MM.1S (cell line): ENCODE measurements around the gene FSIP1.

Experiments
- DNase-seq: peaks from one replicate; pipeline ENCODE4 v3.0.0-alpha.2; 2015
- H2AFZ ChIP-seq: fragments of 300-600 bp; sonication (generic); 2 replicates; pipeline ENCODE4 v1.6.0; 2016; ENCODE audit warnings: antibody characterized with exemption, low read length
- H3F3A ChIP-seq: fragments of 300-600 bp; sonication (generic); 2 replicates; pipeline ENCODE4 v1.6.1; 2016; ENCODE audit warnings: mild to moderate bottlenecking, antibody characterized with exemption, low read length, moderate library complexity, mixed read lengths; ENCODE audit not compliant: insufficient read depth
- H3K27ac ChIP-seq: fragments of 300-600 bp; sonication (generic); 2 replicates; pipeline ENCODE4 v1.5.1; 2016; ENCODE audit warnings: mild to moderate bottlenecking, low read length
- H3K27me3 ChIP-seq: fragments of 300-600 bp; sonication (generic); replicated peaks from 2 replicates; pipeline ENCODE4 v1.6.0; 2016; ENCODE audit warnings: low read length; ENCODE audit not compliant: insufficient read depth
- H3K36me3 ChIP-seq: fragments of 300-600 bp; sonication (generic); replicated peaks from 2 replicates; pipeline ENCODE4 v1.6.1; 2016; ENCODE audit warnings: mild to moderate bottlenecking, low read length, mixed read lengths; ENCODE audit not compliant: insufficient read depth
- H3K4me1 ChIP-seq: fragments of 300-600 bp; sonication (generic); 2 replicates; pipeline ENCODE4 v1.6.1; 2016; ENCODE audit warnings: low read length, mixed read lengths
- H3K4me2 ChIP-seq: fragments of 300-600 bp; sonication (generic); 2 replicates; pipeline ENCODE4 v1.6.0; 2016; ENCODE audit warnings: low read depth, low read length
- H3K4me3 ChIP-seq: fragments of 300-600 bp; sonication (generic); 2 replicates; pipeline ENCODE4 v1.5.1; 2016; ENCODE audit warnings: low read length, mixed read lengths
- H3K79me2 ChIP-seq: fragments of 300-600 bp; sonication (generic); 2 replicates; pipeline ENCODE4 v1.6.1; 2016; ENCODE audit warnings: mixed run types, low read length, mixed read lengths
- H3K9ac ChIP-seq: fragments of 300-600 bp; sonication (generic); 2 replicates; pipeline ENCODE4 v1.6.1; 2016; ENCODE audit warnings: low read length, mixed read lengths
- H3K9me2 ChIP-seq: fragments of 300-600 bp; sonication (generic); replicated peaks from 2 replicates; pipeline ENCODE4 v1.6.1; 2016; ENCODE audit warnings: mild to moderate bottlenecking, low read length, mixed read lengths; ENCODE audit not compliant: insufficient read depth
- H3K9me3 ChIP-seq: fragments of 300-600 bp; sonication (generic); replicated peaks from 2 replicates; pipeline ENCODE4 v1.6.1; 2016; ENCODE audit warnings: mild to moderate bottlenecking, low read length, mixed read lengths; ENCODE audit not compliant: insufficient read depth
- H4K20me1 ChIP-seq: fragments of 300-600 bp; sonication (generic); 2 replicates; pipeline ENCODE4 v1.6.1; 2016; ENCODE audit warnings: mild to moderate bottlenecking, low read length, moderate library complexity, mixed read lengths; ENCODE audit not compliant: insufficient read depth
- EZH2 ChIP-seq: fragments of 300-600 bp; sonication (generic); optimal IDR thresholded peaks from 2 replicates; pipeline ENCODE3; 2017; ENCODE audit warnings: low read depth, mild to moderate bottlenecking, antibody characterized with exemption, low read length, mixed read lengths
- EZH2phosphoT487 ChIP-seq: fragments of 300-600 bp; sonication (generic); IDR thresholded peaks from 2 replicates; pipeline ENCODE4 v1.6.1; 2018; ENCODE audit warnings: antibody characterized with exemption, low read length
- TF ChIP-seq, protein P1 (sequence below): fragments of 300-600 bp; sonication (generic); IDR thresholded peaks from 2 replicates; pipeline ENCODE4 v1.5.1; 2016; ENCODE audit warnings: antibody characterized with exemption, low read length, mixed read lengths

FSIP1 gene

DNA sequence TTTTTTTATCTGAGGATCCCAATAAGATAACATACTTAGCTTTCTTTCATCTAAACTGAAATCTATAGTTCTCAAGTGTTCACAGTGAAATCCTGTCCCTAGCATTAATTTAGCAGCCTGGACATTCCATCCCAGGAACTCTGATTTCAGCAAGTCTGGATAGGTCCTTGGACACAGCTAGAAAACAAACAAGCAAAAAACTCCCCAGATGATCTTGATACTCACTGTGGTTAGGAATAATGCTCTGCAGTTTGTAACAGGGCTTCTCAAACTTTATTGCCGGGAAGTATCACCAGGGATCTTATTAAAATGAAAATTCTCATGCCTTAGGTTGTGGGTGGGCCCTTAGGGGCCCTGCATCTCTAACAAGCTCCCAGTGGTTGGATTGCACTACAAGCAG is 177.5 kb downstream of the FSIP1 start:
- Histone ChIP-seq H3K9me3 (no peaks in the 10 kb centered on the region), H4K20me1 (no peaks in the 10 kb centered on the region), H3K27ac (no peak overlapping the region), H3K4me2 (no peak overlapping the region), H2AFZ (no peak overlapping the region), H3K79me2 (no peaks in the 10 kb centered on the region), H3K9me2 (no peaks in the 10 kb centered on the region), H3F3A (no peaks in the 10 kb centered on the region), H3K27me3 (no peaks in the 10 kb centered on the region), H3K9ac (no peak overlapping the region), H3K36me3 (no peaks in the 10 kb centered on the region), H3K4me1 (peaks cover 13% of the 10 kb centered on the region), H3K4me3 (no peak overlapping the region)
- TF ChIP-seq EZH2phosphoT487, result no peak
- TF ChIP-seq, protein P1, sequence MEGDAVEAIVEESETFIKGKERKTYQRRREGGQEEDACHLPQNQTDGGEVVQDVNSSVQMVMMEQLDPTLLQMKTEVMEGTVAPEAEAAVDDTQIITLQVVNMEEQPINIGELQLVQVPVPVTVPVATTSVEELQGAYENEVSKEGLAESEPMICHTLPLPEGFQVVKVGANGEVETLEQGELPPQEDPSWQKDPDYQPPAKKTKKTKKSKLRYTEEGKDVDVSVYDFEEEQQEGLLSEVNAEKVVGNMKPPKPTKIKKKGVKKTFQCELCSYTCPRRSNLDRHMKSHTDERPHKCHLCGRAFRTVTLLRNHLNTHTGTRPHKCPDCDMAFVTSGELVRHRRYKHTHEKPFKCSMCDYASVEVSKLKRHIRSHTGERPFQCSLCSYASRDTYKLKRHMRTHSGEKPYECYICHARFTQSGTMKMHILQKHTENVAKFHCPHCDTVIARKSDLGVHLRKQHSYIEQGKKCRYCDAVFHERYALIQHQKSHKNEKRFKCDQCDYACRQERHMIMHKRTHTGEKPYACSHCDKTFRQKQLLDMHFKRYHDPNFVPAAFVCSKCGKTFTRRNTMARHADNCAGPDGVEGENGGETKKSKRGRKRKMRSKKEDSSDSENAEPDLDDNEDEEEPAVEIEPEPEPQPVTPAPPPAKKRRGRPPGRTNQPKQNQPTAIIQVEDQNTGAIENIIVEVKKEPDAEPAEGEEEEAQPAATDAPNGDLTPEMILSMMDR, result no peak
- no peak for TF ChIP-seq EZH2
- DNase-seq, result no peak

DNA sequence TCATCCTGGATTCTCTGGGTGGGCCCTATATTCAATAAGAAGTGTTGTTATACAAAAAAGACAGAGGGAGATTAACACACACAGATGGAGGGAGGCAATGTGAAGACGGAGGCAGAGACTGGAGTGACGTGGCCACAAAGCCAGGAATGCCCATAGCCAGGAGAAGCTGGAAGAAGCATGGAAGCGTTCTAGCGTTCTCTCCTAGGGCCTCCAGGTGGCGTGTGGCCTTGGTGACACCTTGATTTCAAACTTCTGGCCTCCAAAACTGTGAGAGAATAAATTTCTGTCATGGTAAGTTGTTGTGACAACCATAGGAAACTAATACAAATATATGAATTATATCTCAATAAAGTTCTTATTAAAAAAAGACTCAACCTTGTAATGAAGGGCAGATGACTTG is 180.5 kb downstream of the FSIP1 start:
- Histone ChIP-seq H3K27ac (no peak overlapping the region), H3K36me3 (no peaks in the 10 kb centered on the region), H3F3A (no peaks in the 10 kb centered on the region), H4K20me1 (no peaks in the 10 kb centered on the region), H3K4me3 (no peak overlapping the region), H3K79me2 (no peaks in the 10 kb centered on the region), H3K9me3 (no peaks in the 10 kb centered on the region), H3K9me2 (no peaks in the 10 kb centered on the region), H3K4me1 (no peaks in the 10 kb centered on the region), H2AFZ (no peak overlapping the region), H3K4me2 (no peak overlapping the region), H3K27me3 (no peaks in the 10 kb centered on the region), H3K9ac (no peak overlapping the region)
- TF ChIP-seq EZH2 (no peak), EZH2phosphoT487 (no peak)
- TF ChIP-seq, protein P1, result no peak
- DNase-seq, result no peak

DNA sequence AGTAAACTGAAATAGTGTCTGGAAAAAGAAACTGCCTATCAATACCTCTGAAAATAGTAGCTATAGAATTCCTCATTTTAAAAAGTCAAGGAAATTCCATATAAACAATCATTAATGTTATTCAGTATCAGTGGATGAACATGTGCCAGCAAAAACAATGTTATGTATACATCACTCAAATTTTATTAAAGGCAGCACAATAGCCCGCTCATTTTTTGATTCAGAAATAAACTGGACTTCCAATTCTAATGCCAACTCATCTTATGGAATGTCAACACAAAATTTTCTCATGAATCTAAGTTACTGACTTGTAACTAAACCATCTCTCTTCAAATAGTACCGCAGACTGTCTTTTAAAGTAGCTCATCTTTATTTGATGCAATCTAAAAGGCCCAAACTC is 182.8 kb downstream of the FSIP1 start:
- no peak for DNase-seq
- no peaks in the 10 kb centered on the region for H3F3A ChIP-seq

More for the DNA sequence above, 182.8 kb downstream of the FSIP1 start:
- H3K4me1 ChIP-seq, result no peaks in the 10 kb centered on the region
- no peaks in the 10 kb centered on the region for H3K27me3 ChIP-seq
- TF ChIP-seq EZH2 (no peak), EZH2phosphoT487 (no peak)
- TF ChIP-seq, protein P1, result no peak
- H2AFZ ChIP-seq, result no peak overlapping the region
- no peak overlapping the region for H3K4me3 ChIP-seq
- H3K27ac ChIP-seq, result no peak overlapping the region
- no peaks in the 10 kb centered on the region for H3K9me3 ChIP-seq
- H4K20me1 ChIP-seq, result no peaks in the 10 kb centered on the region
- no peak overlapping the region for H3K9ac ChIP-seq
- no peak overlapping the region for H3K4me2 ChIP-seq
- H3K79me2 ChIP-seq, result no peaks in the 10 kb centered on the region
- no peaks in the 10 kb centered on the region for H3K9me2 ChIP-seq
- no peaks in the 10 kb centered on the region for H3K36me3 ChIP-seq
